Fibroblast of mammary gland (primary cell): ENCODE measurements around the gene ACTBL2.
A peak's percentile ranks its signal among the peaks of the same experiment; 100 is the strongest.

Experiments
- DNase-seq: peaks from one replicate; pipeline ENCODE4 v3.0.0-alpha.2; 2010; ENCODE audit warnings: low read depth
- H3K4me3 ChIP-seq: 2 replicates; pipeline ENCODE4 v1.5.1; 2011; ENCODE audit warnings: low read depth, mild to moderate bottlenecking, low read length, moderate library complexity; ENCODE audit not compliant: control insufficient read depth
- CTCF ChIP-seq: conservative IDR thresholded peaks from 2 replicates; pipeline ENCODE4 v1.5.1; 2011; ENCODE audit warnings: low read depth, low read length, inconsistent platforms; ENCODE audit not compliant: control insufficient read depth, insufficient read depth

Gene ACTBL2

GRCh38 chr5:57494104-57495098, 11.8 kb upstream of the ACTBL2 start:
- no peak for TF ChIP-seq CTCF
- DNase-seq: peak; percentile 95
- H3K4me3 ChIP-seq: no peak overlapping the region

- TF ChIP-seq CTCF: no peak
- H3K4me3 ChIP-seq: no peak overlapping the region
- DNase-seq: no peak
Measured at GRCh38 chr5:57493034-57493433, 10.4 kb upstream of the ACTBL2 start.

GRCh38 chr5:57492632-57493031, 10.0 kb upstream of the ACTBL2 start:
- TF ChIP-seq CTCF: no peak
- no peak overlapping the region for H3K4me3 ChIP-seq
- no peak for DNase-seq

- DNase-seq: no peak
- TF ChIP-seq CTCF: no peak
- no peak overlapping the region for H3K4me3 ChIP-seq
Measured at GRCh38 chr5:57491369-57491965, 8.9 kb upstream of the ACTBL2 start.

GRCh38 chr5:57488215-57488955, 5.8 kb upstream of the ACTBL2 start:
- DNase-seq: peak; percentile 89
- no peak for TF ChIP-seq CTCF
- no peak overlapping the region for H3K4me3 ChIP-seq

- no peak for TF ChIP-seq CTCF
- H3K4me3 ChIP-seq: no peak overlapping the region
- no peak for DNase-seq
Measured at GRCh38 chr5:57486027-57486602, 3.5 kb upstream of the ACTBL2 start.
